Eye (tissue), 1 donor: ENCODE results near the gene NKD2.
"Not testable (repeated sequence)": the region's sequence is repeated elsewhere in the genome, so short reads cannot be mapped to it uniquely, and the experiment has no call there.

Source experiments
- DNase-seq: peaks from one replicate; pipeline ENCODE4 v3.0.0-alpha.2; 2015

The NKD2 gene

DNA sequence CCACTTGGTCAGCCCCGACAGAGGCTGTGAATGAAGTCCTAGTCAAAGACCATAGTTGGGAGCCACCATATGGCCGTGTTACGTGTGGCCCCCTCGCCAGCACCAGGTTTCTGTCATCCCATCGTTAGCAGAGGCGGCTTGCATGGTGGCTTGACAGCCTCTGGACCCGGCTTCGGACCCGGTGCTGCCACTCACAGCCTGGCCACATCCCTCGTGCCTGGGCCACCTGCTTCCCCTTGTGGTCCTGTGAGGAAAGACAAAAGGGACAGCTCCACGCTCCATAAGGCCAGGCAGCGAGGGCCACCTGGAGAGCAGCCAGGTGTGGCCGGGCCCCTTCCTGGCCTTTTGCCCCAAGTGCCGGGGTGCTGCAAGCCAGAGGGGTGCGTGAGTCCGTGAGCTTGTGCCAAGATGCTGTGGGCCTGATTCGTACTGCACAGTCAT is 6.2 kb downstream of the NKD2 start:
- no peak for DNase-seq

DNA sequence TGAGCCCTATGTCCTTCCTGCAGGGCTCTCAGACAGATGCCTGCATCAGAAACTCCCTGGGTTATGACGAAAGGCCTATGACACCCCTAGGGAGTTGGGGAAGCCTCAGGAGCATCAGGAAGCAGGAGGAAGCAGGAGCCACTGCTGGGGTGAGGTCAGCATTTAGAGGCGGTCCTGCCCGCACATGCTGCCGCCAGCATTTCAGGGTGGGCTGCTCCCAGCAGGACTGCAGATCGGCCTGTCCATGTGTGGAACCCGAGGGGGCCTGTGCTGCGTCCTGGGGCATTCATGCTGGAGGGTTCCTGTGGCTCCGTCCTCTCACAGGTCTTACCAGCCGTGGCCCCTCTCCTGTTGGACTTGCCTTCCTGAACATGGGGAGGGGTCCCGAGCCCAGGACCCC is 6.9 kb downstream of the NKD2 start:
- no peak for DNase-seq

DNA sequence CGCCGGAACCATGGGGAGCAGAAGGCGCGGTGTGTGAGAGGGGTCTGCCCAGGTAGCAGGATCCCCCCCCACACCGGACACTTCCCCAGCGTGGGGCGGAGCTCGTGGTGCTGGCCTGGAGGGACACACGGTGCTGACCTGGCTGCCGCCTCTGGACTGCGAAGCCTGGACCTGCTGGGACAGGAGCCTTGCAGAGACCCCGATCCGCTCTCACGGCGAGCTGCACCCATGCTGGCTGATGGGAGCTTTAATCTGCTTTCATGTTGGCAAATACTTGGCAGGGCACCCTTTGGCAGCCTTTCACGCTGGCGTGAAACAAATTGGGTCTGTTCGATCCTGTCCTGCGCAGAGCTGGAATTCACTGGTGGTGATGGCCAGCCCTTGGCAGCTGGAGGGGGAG is 7.4 kb downstream of the NKD2 start:
- no peak for DNase-seq

DNA sequence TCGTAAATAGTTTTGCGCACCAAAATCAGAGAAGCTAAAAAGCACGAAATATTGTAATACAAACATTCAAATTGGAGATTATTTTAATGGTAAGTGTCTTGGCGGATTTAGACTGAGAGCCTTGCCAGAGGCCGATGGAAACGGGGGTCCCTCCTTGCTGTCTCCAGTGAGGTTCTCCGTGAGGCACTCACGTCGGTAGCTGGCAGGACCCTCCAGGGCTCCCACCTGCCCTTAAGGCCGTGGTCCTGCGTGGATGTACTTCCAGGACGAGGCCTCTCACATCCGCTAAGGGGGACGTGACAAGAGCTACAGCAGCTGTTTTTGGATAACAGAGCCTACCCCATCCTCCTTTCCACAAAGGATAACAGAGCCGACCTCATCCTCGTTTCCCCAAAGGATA is 7.9 kb downstream of the NKD2 start:
- no peak for DNase-seq

DNA sequence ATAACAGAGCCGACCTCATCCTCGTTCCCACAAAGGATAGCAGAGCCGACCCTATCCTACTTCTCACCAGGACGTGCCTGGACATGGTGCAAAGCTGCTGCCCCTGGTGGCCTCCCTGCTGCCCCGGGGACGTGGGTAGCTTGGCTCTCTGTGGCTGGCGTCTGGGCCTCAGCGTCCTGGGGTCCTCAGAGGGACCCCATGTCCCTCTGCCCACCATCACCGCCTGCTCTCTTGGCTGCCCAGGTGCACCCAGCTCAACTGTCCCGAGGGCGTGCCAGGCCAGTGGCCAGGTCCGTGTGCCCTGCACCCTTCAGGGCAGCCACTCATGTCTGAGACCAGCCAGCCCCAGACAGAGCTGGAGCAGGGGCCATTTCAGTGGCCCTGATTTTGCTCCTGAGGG is 8.5 kb downstream of the NKD2 start:
- DNase-seq = no peak

DNA sequence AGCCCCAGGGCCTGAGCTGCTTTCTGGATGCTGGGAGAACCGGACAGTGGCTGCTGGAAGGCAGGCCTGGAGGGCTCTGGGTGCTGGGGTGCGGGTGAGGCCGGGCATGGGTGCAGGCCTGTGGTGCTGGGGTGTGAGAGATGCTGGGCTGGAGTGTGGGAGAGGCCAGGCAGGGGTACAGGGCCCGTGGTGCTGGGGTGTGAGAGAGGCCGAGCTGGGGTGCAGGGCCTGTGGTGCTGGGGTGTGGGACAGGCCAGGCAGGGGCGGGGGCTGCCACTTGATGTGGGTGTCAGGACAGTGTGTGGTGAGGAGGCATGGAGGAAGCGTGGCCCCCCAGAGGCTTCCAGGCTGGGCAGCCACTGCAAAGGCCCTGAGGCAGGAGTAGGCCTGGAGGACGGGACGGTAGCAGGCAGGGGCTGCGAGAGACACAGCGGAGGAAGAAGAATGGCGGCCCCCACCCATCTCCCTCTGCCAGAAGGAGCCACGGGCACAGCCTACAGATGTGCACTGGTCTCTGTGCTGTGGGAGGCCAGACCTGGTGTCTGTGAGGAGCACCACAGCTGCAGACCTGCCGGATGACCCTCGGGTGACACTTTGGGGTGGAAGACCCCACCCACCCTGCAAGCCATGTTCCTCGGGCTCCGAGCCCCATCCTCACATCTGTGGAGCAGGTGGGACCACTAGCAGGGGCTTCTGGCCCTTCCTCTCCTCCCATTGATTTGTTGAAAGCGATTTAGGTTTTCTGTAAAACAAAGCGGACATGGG is 9.3 kb downstream of the NKD2 start:
- DNase-seq = no peak

DNA sequence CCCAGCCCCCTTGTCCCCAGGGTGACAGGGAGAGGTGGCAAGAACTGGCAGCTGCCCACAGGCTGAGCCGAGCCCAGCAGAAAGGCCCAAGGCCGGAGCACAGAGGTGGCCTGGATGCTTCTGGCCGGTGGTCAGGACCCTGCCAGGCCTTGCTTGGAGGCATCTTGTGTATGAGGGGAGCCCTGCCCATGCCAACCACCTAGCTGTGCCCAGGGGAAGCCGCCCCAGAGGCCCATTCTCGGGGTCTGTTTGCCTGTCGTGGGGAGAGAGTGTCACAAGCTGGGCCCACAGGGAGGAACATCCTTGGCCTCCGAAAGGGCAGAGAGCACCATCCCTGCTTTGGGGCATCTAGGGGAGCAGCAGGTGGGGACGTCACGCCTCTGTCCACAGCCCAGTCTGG is 10.0 kb downstream of the NKD2 start:
- no peak for DNase-seq

DNA sequence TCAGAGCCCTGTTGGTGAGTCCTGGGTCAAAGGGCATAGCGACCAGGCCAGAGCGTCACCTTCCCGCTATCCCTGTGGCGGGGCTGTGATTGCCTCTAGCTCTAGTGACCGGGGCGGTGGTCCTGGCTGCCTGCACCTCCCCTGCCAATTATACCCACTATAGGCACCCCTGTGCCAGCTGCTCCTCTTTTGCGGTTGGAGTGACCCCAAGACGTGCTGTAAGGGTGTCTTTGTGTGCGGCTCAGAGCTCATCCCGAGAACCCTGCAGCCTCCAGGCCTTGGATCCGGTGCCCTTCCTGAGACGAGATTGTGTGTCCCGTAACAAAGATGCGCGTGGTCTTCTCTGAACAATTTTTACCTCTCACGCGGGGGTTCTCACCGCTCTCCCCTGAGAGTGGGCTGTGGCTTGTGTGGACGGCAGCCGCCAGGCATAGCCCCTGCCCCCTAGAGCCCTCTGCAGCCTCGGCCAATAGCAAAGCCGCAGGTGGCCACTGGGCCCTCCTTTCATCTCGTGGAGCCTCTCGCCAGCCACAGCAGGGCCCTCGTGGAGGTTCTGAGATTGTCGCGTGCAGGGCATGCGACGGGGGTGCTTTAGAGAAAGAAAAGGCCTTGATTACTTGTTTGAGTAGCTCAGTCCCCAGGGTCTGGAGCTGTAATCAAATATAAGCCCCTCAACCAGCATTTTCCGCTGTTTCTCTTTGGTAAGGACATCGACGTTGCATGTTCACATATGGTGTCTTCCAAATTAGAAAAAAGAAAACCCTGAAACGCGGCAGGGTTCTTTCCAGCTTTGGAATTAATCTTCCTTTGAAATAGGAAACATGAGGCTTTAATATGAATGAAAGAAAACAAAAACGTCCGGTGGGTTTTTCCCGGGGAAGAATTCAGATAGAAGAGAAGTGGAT is 10.7 kb downstream of the NKD2 start:
- peak; percentile 57 for DNase-seq

DNA sequence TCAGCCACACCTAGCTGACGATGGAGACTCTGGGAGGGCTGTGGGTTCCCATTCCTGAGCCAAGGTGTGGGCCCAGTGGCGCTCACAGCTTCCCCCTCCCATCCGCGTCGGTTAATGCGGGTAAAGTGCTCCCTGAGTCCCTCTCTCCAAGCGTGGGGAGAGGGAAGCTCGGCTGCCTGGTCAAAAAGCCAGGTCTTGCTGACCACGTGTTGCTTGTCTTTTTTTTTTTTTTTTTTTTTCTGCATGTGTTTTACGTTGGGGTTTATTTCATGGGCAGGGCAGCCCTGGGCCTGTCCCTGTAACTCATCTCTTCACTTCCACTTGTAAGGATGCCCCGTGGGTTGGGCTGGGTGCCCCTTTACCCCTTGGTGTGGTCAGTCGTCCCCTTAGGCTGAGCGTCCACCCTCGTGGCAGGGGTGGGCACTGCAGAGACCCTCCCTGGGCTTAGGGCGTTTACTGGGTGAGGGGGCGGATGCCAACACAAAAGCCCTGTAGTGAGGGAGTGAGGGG is 11.9 kb downstream of the NKD2 start:
- DNase-seq = no peak

DNA sequence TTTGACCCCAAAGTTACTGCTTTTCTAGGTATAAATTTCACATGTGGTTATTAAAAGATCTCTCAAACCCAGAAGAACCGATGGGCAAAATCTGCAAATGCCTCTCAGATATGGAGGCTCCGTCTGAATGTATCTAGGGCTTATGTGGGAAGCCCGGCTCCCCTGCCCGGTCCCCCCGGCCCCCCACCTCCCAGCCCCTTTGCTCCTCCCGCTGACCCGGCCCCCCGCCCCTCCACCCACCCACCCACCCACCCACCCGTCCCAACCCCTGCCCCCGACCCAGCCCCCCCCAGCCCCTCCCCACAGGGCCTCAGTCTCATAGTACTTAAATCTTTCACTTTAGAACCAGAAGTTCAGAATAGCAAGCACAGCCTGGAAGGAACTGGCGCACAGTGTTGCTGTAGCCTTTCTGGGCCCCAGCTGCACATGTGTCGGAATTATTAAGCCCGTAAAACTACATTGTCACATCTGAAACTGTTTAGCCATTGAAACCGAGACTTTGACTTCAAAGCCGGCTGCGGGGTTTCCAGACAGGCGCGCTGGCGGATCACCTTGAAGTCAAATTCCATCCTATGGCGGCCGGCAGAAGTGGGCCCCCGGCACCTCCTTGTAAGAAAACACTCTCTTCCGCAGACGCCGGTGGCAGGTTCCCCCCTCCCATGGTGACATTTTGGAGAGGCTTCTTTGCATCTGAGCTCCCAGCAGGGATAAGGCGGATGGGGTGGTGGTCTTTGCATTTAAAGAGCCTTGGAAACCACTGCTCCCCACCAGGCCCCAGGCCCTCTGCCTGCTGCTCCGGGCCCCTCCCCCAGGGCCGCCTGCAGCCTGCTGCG is 12.8 kb downstream of the NKD2 start:
- DNase-seq = peak; percentile 85

DNA sequence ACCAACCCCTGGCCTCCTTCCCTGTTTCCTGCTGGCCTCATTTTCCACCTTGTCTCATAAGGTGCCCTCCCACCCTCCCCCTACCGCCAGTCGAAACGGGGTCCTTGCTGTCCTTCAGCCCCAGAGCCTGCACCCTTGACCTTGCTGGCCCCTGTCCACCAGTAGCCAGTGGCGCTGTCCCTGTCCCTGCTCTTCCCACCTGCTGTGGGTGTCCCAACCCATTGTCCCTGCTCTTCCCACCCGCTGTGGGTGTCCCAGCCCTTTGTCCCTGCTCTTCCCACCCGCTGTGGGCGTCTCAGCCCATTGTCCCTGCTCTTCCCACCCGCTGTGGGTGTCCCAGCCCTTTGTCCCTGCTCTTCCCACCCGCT is 13.4 kb downstream of the NKD2 start:
- DNase-seq = not testable (repeated sequence)

DNA sequence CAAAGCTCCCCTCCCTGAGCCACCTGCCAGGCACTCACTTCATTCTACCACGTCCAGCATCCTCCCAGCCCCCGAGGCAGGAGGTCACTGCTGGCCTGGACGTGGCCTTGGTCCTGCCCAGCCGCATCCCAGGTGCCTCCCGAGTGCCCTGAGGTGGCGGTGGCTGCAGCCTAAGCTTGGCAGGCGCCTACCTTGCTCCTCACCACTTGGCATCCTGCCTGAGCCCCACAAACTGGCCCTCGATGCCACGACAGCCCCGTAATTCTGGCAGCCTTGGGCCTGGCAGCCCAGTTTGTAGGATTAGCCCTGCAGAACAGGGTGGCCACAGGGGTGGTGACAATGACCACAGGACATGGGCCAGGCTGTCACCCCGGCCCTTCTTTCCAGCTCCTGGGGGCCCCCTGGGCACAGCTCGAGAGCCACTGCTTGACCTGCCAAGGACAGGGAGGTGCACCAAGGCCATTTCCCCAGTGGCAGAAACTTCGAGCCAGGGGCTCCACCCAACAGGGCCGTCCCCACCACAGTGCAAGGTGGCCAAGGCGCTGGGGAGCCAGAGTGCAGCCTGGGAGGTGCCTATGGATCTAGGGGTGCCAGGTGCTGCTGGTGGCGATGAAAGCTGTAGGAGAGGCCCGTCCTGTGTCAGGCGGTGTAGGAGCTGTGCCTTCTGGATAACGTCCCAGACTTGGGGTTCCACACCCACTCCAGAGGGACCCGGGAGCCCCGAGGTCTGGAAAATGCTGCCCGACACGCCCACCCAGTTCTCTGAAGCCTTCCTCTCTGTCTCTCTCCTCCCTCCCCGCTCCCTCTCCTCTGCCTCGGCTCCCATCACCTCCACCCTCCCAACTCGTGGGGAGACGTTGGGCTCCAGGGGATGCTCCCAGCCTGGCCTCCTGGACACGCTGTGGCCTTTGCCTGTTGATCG is 18.4 kb downstream of the NKD2 start:
- no peak for DNase-seq

DNA sequence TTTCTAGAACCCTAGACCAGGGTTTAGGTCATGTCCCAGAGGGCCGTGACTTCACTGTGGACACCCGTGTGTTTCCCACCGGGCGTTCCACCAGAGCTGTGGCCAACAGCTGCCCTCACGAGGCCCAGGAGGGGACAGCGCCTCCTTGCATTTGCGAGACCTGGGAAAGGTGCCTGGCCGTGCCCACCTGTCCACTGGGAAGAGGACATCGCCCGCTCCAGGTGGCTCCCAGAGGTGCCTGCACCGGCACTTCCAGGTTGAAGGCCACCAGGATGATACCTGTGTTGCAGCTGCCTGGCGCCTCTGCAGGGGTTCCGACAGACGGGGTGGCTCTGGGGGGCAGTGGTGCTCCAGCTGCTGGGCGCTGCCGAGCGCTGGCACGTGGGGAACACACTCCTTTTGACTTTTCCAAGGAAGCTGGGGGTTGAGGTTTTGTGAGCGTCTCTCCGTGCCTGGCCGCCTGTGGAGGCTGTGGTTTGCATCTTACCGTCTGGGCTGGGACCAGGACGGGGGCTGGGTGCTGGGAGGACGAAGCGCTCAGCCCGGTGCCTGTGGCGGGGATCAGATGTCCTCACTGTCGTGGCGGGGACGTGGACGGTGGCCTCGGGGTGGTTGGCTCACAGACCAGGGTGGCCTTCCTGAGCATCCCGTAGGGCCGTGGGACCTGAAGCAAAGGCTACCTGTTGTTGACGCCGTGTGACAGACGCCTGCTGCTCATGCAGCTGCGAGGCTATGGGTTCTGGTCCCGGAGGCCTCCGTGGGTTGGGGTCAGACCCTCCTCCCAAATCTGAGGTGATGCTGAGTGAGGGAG is 19.2 kb downstream of the NKD2 start:
- no peak for DNase-seq

DNA sequence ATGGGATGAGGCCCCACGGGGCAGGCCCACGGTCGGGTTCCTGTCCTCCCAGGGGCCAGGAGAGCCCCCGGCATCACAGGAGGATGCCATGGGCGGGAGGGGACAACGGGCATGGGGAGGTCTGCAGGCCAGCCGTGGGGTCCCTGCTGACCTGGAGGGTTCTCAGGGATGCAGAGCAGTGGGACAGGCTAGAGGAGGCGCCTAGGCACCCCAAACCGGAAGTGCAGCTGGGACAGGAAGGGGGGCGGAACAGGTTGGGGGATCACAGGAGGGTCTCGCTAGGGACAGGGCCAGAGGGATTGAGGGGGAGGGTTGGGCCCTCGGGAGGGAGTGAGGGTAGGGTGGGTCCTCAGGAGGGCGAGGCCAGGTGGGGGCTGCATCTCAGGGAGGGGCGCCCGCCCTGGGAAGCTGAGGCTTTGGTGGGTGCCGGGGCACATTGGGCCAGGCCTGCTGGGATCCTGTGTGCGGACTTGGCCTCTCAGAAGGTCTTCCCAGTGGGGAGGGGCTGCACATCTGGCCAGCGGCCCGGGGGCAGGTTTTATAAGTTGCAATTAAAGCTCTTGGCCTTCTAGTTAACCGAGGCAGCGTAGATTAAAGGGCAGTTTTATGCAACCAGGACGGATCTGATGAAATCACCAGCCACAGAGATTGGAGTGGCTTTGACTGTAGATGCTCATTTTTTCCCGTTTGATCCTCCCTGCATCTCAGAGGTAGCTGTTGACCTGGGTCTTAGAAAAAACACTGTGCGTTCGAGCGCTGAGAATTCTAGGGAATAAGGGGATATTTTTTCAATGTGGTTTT is 20.1 kb downstream of the NKD2 start:
- no peak for DNase-seq

DNA sequence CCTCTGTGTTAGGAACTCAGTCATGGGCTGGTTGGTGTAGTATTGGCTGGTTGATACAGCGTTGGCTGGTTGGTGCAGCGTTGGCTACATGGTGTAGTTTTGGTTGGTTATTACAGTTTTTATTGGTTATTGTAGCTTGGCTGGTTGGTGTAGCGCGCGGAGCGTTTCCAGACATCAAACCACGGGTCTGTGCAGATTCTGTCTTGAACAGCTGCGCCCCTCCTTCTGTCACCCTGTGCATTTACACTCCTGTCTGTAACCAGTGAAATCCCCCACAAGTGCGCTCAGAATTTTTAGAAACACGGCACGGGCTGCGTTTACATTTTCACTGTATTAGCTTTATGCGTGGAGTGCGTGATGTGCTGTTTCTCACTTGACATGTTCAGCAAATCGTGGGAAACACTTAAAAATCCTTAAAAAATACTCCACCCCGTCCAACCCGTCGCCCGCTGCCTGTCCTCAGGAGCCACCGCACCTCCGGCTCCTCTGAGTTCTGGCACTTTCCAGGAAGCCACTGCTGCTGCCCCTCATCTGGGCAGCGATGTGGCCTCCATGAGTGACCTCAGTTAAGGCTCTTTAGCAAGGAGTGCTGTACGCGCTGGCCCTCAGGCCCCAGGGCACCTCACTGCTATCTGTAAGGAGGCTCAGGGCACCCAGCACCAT is 20.8 kb downstream of the NKD2 start:
- no peak for DNase-seq

DNA sequence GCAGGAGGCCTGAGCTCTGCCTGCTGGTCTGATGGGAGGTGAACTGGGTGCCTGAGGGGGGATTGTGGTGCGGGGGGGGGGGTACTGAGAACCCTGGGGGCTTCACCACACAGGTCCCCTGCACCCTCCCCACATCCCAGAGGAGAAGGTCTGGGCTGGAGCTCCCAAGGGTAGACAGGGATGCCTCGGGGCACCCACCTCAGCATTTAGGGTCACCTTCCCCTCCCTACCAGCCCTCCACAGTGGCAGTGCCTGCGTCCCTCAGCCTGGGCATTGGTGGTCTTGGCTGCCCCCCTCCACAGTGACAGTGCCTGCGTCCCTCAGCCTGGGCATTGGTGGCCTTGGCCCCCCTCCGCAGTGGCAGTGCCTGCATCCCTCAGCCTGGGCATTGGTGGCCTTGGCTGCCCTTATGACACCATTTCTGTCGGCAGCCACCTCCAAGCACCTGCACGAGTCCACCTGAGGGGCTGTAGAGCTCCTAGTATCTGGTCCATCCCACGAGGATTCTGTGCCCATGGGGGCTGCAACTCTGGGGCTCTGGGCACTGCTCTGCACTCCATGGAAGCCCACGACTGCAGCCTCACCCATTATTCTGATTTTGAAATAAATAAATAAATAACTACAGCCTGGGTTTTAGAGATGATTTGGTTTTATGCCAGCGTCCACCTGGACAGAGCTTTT is 21.5 kb downstream of the NKD2 start:
- no peak for DNase-seq

DNA sequence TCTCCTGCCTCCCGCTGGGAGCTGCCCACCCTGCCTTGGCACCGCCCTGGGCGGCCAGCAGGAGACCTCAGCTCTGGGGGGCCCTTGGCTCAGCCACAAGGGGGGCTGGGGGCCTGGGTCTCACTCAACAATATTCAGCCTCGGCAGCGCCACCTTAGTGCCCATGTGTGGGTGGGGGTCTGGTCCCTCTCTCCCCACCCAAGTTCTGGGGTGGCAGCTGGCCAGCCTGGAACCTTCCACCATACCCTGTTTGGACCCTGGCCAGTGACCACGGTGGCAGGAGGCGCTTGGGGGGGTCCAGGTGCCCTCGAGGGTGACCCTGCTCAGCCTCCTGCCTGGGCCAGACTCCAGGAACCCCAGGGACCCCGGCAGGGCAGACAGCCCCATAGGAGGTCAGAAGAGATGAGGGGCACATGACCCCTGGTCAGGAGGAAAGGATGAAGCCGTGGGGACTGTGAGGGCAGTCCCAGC is 22.2 kb downstream of the NKD2 start:
- DNase-seq = no peak

DNA sequence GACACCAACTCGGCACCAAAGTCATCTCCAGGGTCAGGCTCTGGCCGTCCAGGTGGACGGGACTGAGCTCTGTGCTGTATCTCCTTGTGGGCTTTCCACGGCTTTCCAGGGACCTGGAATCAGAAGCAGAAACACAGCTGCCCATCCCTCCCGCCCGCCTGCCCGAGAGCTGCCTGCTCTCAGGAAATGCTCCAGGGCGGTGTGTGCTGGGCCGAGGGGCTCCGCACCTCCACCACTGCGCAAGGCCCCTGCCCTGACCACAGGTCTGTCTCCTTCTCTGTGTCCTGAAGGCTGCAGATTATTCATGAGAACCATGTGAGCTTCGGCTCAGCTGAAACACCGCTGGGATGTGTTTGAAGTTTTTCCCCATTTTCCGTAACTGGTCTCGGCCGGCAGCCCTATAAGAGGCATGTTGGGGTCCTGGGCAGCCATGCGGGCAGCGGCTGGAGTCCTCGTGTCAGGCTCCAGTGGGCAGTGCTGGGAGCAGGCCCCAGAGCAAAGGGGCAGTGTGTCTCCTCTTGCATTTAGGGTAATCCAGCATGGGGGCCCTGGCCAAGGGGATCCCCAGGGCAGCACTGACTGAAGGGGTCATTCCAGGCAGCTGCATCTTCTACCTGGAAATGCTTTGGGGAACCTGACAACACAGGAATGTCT is 22.8 kb downstream of the NKD2 start:
- DNase-seq = no peak
